GM18909 (cell line): Measurements from ENCODE around the gene MEIS3.
"Not testable (repeated sequence)": the region's sequence is repeated elsewhere in the genome, so short reads cannot be mapped to it uniquely, and the experiment has no call there.

ENCODE experiments used
- ATAC-seq: cut with Tn5 transposase; IDR thresholded peaks from one replicate; pipeline ENCODE4 v1.9.1; 2021; ENCODE audit warnings: mild to moderate bottlenecking; ENCODE audit not compliant: unreplicated experiment, poor library complexity

Gene MEIS3

GRCh38 chr19:47372603-47373002 lies 46.7 kb downstream of the MEIS3 start:
- no peak for ATAC-seq

GRCh38 chr19:47371261-47371660 lies 48.1 kb downstream of the MEIS3 start:
- no peak for ATAC-seq

DNA sequence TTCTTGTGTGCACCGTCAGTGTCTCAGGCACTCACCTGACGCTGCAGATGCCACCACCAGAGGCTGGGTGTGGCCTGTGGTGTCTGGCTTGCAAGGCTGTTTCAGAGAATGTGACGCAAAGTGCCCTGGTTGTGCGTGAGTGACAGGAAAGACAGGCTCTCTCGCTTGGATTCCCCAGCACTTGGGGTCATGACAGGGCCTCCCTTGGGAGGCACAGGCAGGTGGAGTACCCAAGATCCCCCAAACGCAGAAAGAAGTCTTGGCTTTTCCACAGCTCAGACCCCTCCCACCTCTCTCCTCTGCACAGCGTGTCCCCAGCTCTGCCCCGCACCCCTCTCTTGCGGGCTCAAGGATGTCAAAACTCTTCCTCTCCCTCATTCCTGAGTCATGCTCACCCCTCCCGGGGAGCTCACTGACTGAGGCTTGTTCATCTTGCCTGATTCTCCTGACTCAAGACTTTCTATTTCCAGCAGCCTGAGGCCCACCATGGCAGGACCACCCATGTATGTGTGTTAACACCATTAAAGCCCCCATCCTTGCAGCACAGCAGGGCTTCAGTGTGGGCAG lies 49.2 kb downstream of the MEIS3 start:
- no peak for ATAC-seq

GRCh38 chr19:47365455-47365854 lies 53.9 kb downstream of the MEIS3 start:
- not testable (repeated sequence) for ATAC-seq

- no peak for ATAC-seq
Observed at GRCh38 chr19:47363758-47364531, 55.4 kb downstream of the MEIS3 start.

- ATAC-seq: no peak
Observed at GRCh38 chr19:47362321-47362720, 57.0 kb downstream of the MEIS3 start.

GRCh38 chr19:47358936-47359335 lies 60.4 kb downstream of the MEIS3 start:
- no peak for ATAC-seq

GRCh38 chr19:47357788-47358680 lies 61.3 kb downstream of the MEIS3 start:
- no peak for ATAC-seq

DNA sequence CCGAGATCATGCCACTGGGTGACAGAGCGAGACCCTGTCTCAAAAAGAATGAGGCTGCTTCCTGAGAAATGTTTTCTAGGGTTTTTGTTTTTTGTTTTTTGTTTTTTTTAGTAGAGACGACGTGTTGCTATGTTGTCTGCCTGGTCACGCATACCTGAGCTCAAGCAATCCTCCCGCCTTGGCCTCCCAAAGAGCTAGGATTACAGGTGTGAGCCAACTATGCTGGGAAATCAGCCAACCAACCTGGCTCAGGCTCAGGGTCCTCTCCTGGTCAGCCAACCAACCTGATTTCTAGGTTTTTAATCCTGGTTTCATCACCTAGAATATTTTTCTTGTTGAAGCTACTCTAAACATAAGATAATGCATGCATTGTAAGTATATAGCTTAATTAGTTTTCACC lies 62.4 kb downstream of the MEIS3 start:
- ATAC-seq: no peak

GRCh38 chr19:47353307-47353712 lies 66.0 kb downstream of the MEIS3 start:
- no peak for ATAC-seq
